Measurements from ENCODE around the gene MIR17HG.

DNA sequence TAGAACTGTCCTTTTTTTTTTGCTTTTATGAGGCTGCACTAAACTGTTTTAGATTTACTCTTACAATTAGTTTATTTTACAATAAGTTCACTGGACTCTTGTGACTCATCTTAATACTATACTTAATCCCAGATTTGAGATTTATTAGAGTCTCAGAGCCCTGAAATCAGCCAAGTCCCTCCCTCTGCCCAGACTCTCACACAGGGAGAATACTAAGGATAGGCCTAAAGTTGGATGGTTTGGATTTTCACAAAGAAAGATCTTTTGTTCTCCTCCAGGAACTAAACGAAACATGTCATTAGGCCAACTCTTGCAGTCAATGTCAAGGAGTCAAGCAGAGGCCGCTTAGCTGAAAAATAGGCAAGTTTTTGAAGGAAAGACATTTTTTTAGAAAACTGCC is 42.7 kb upstream of the MIR17HG start:
- TF ChIP-seq, protein P1, sequence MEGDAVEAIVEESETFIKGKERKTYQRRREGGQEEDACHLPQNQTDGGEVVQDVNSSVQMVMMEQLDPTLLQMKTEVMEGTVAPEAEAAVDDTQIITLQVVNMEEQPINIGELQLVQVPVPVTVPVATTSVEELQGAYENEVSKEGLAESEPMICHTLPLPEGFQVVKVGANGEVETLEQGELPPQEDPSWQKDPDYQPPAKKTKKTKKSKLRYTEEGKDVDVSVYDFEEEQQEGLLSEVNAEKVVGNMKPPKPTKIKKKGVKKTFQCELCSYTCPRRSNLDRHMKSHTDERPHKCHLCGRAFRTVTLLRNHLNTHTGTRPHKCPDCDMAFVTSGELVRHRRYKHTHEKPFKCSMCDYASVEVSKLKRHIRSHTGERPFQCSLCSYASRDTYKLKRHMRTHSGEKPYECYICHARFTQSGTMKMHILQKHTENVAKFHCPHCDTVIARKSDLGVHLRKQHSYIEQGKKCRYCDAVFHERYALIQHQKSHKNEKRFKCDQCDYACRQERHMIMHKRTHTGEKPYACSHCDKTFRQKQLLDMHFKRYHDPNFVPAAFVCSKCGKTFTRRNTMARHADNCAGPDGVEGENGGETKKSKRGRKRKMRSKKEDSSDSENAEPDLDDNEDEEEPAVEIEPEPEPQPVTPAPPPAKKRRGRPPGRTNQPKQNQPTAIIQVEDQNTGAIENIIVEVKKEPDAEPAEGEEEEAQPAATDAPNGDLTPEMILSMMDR (IDR thresholded peaks at IDR 0.05; ENCODE audit: insufficient read depth, low read length, poor library complexity, severe bottlenecking), result no peak
- TF ChIP-seq EZH2phosphoT487 (conservative IDR thresholded peaks at IDR 0.05; ENCODE audit: low read length), result no peak

Measured in SU-DHL-6 (cell line).